ENCODE results near the gene C1orf21.

C1orf21 gene

DNA sequence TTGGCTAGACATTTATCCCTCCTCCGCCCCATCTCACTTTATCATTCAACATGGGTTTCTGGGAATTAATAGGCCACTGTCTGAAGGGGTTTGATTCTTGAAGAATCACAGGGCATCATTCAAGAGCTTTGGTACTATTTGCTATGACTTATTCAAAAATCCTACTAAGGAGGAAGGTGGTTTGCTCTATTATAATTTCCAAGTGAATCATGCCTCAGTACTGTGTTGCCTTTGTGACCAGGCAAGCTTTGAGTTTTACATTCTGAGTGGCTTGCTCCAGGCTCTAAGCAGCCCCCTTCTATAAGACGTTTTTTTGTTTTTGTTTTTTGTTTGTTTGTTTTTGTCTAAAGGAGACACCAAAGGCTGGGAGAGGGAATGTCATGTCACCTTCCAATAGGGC lies 2.6 kb downstream of the C1orf21 start:
- no peak for DNase-seq (ENCODE audit: low read depth)
- no peak overlapping the region for H3K4me3 ChIP-seq (ENCODE audit: control insufficient read depth, low read depth, low read length)
- TF ChIP-seq, protein P1, sequence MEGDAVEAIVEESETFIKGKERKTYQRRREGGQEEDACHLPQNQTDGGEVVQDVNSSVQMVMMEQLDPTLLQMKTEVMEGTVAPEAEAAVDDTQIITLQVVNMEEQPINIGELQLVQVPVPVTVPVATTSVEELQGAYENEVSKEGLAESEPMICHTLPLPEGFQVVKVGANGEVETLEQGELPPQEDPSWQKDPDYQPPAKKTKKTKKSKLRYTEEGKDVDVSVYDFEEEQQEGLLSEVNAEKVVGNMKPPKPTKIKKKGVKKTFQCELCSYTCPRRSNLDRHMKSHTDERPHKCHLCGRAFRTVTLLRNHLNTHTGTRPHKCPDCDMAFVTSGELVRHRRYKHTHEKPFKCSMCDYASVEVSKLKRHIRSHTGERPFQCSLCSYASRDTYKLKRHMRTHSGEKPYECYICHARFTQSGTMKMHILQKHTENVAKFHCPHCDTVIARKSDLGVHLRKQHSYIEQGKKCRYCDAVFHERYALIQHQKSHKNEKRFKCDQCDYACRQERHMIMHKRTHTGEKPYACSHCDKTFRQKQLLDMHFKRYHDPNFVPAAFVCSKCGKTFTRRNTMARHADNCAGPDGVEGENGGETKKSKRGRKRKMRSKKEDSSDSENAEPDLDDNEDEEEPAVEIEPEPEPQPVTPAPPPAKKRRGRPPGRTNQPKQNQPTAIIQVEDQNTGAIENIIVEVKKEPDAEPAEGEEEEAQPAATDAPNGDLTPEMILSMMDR (IDR thresholded peaks at IDR 0.05; ENCODE audit: control insufficient read depth, insufficient read depth, low read depth, low read length, missing control alignments): no peak

DNA sequence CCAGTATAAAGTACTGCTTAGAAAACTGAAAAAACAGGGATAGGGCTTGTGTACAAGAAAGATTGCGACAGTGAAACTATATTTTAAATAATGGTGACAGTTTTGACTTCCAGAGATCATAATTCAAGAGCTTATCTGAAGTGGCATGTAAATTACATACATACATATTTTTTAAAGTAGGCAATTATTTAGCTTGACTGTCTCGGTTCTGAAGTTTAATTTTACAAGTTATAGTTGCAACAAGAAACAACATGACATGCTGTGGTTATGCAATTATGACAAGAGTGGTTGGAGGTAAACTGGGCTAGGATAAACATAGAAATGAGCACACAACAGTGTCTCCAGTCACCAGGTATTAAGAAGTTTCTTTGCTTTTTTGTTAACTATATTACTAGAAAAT lies 4.1 kb downstream of the C1orf21 start:
- H3K4me3 ChIP-seq (ENCODE audit: control insufficient read depth, low read depth, low read length): no peak overlapping the region
- TF ChIP-seq, protein P1 (IDR thresholded peaks at IDR 0.05; ENCODE audit: control insufficient read depth, insufficient read depth, low read depth, low read length, missing control alignments): no peak
- no peak for DNase-seq (ENCODE audit: low read depth)

DNA sequence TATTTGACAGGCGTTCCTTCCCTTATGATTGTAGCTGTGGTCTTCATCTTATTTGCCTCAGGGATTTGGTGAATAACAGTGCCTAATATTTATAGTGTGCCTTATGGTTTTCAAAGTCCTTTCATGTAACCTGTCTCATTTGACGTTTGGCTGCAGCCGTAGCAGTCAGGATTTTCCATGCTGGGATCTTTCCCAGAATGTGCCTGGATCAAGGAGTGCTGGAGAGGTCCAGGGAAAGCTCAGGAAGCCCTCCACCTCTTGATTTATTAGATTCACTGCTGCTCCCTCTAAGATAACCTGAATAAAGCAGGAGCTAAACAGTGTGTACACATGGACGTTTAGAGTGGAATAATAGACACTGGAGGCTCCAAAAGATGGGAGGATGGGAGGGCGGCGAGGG lies 5.2 kb downstream of the C1orf21 start:
- TF ChIP-seq, protein P1 (IDR thresholded peaks at IDR 0.05; ENCODE audit: control insufficient read depth, insufficient read depth, low read depth, low read length, missing control alignments): no peak
- H3K4me3 ChIP-seq (ENCODE audit: control insufficient read depth, low read depth, low read length): no peak overlapping the region
- no peak for DNase-seq (ENCODE audit: low read depth)

DNA sequence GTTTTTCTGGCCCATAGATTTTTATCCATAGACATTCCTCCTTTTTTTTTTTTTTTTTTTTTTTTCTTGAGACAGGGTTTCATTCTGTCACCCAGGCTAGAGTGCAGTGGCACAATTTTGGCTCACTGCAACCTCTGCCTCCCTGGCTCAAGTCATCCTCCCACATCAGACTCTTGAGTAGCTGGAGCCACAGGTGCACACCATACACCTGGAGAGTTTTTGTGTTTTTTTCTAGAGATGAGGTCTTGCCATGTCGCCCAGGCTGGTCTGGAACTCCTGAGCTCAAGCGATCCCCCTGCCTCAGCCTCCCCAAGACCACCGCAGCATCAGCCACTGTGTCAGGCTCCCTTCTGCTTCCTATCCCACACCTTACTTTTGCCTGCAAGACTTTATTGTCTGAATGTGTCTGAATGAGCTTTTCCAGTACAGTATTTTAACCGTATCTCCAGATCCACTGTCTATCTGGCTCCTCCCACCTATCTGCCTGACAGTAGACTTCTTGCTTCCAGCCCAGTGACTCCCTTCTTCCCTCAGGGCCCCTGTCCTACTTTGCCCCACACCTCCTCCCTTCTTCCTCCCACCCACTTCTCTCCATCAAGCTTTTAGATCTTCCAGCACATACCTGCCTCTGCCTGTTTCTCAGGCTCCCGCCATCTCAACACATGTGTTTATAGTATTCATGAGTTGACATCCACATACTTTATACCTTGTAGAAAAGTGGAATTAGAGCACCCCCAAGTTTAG lies 6.1 kb downstream of the C1orf21 start:
- DNase-seq (ENCODE audit: low read depth): no peak
- TF ChIP-seq, protein P1 (IDR thresholded peaks at IDR 0.05; ENCODE audit: control insufficient read depth, insufficient read depth, low read depth, low read length, missing control alignments): no peak
- no peak overlapping the region for H3K4me3 ChIP-seq (ENCODE audit: control insufficient read depth, low read depth, low read length)

DNA sequence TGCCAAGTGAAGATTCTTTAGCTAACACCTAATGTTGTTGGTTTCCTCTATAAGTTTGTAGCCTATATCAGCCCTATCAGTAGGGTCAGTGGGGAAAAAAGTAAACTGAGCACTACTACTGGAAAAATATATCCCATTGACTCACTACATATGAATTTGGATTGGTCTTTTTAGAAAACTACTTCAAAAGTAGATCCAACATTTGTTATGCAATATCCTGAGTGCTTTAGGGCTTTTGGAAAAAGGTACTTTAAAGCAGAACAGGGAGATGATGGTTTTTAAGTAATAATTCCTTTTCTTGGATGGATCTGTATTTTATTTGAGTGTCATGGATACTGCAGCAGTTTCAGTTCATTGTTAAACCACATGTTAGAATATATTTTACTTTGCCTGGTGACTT lies 7.1 kb downstream of the C1orf21 start:
- TF ChIP-seq, protein P1 (IDR thresholded peaks at IDR 0.05; ENCODE audit: control insufficient read depth, insufficient read depth, low read depth, low read length, missing control alignments): no peak
- no peak overlapping the region for H3K4me3 ChIP-seq (ENCODE audit: control insufficient read depth, low read depth, low read length)
- no peak for DNase-seq (ENCODE audit: low read depth)

DNA sequence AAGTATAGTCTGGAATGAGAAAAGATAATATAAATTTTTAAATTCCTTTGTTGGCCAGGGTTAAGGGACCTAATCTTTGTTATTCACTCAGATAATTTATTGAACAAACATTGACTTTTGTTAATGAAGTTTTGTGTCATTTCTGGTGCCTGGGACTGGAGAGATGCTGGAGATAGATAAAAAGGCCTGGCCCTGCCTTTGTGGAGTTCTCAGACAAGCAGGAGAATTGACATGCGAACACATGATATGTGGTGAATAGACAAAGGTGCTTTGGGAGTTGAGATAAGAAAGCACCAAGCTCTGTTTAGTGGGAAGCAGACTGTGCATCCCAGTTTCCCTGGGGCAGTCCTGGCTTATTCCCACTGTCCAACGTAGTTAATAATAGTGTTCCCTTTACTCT lies 8.5 kb downstream of the C1orf21 start:
- H3K4me3 ChIP-seq (ENCODE audit: control insufficient read depth, low read depth, low read length): no peak overlapping the region
- TF ChIP-seq, protein P1 (IDR thresholded peaks at IDR 0.05; ENCODE audit: control insufficient read depth, insufficient read depth, low read depth, low read length, missing control alignments): no peak
- no peak for DNase-seq (ENCODE audit: low read depth)
